HG03103 (cell line): ENCODE results near the gene TMEM82.

Source experiments
- ATAC-seq: cut with Tn5 transposase; IDR thresholded peaks from one replicate; pipeline ENCODE4 v1.9.1; 2021; ENCODE audit warnings: low read depth; ENCODE audit not compliant: unreplicated experiment

TMEM82 gene

DNA sequence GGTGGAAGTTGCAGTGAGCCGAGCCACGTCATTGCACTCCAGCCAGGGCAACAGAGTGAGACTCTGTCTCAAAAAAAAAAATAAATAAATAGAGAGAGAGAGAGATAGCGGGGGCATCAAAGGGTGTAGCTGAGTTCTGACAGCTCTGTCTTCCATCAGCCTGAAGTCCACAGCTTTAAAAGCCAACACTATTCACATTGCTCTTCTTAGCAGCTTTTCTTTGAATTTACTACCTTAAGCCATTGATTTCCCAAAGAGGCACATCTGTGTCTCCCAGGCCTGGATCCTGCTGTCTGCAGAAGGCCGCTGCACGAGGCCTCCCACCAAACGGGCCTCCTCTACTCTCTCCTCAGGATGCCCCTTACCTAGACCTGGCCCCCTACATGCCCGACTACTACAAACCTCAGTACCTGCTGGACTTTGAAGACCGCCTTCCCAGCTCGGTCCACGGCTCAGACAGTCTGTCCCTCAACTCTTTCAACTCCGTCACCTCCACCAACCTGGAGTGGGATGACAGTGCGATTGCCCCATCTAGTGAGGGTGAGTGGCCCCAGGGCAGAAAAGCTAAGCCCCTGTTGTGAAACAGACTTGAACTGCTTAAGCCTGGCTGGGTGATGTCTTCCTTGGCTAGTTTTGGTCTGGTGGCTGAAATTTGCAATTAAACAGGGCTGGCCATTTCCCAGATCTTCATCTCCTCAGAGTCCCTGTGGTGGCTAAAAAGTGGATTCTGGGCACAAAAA is 22.7 kb upstream of the TMEM82 start:
- ATAC-seq: no peak

GRCh38 chr1:15720861-15721260 is 21.4 kb upstream of the TMEM82 start:
- no peak for ATAC-seq

DNA sequence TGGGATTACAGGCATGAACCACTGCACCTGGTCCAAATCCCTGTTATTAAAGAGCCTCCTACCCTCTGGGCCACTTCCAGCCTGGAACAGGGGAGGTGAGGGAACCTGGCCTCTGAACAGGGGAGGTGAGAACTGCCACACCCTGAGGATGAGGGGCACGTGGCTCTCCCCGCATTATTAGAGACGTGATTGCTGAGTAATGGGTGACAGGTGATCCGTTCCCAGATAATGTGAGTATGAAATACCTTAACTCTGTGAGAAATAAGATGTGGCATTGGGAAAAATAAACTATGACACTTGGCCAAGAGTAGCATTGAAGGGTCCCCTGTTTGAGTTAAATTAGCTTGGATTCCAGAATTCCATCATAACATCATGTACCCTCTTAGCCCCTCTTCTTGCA is 19.9 kb upstream of the TMEM82 start:
- no peak for ATAC-seq

GRCh38 chr1:15722836-15723532 is 19.3 kb upstream of the TMEM82 start:
- no peak for ATAC-seq

DNA sequence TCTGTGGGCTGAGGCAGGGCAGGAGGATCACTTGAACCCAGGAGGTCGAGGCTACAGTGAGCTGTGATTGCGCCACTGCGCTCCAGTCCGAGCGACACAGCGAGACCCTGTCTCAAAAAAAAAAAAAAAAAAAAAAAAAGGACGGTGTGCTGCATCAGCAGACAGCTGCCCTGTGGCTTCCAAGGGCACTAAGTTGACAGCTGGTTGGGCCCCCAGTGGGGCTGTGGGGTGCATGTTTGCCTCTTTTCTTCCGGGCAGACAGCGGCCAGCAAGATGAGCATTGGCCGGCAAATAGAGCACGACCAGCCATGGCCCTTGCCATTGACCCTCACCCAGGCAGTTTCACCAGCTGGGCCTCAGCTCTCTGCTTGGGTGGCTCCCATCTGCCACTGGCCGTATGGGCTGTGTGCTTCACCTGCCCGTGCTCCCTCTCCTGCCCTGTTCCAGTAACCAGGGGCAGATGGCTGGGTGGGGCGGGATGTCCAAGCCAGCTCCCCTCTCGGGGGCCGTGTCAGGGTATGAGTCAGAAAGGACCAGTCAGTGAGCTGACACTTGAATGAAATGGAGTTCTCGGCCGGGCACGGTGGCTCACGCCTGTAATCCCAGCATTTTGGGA is 18.6 kb upstream of the TMEM82 start:
- ATAC-seq: no peak

DNA sequence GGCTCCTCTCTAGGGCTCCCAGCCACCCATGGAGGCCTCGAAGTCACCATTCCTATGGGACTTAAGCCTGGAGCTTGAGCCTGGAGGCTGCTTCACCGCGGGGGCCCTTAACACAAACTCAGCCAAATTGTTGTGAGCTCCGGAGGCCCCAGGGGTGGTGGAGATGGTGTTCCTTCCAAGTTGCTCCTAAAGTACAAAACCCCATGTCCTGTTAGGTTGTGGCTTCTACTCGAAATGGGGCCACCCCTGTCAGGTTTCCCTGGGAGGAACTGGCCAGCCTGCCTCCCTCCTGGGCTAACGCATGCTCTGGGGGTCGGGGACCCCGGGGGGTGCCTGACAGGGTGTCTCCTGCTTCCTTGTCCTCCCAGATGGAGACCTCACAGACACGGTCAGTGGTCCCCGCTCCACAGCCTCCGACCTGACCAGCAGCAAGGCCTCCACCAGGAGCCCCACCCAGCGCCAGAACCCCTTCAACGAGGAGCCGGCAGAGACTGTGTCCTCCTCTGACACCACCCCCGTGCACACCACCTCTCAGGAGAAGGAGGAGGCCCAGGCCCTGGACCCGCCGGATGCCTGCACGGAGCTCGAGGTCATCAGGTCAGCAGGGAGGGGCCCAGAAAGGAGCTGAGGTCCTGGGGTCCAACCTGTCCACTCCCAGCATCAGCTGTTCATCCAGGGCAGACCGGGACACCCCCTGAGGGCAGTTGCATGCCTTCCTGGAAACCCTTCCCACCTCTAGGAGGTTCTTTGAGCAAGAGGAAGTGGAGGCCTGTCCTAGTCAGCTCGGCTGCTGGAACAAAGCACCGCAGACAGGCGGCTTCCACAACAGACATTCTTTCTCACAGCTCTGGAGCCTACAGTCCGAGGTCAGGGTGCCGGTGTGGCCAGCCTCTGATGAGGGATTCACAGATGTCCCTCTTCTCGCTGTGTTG is 17.1 kb upstream of the TMEM82 start:
- ATAC-seq: no peak

- ATAC-seq: no peak
Observed at GRCh38 chr1:15726508-15726907, 15.8 kb upstream of the TMEM82 start.

GRCh38 chr1:15727021-15727420 is 15.3 kb upstream of the TMEM82 start:
- no peak for ATAC-seq

DNA sequence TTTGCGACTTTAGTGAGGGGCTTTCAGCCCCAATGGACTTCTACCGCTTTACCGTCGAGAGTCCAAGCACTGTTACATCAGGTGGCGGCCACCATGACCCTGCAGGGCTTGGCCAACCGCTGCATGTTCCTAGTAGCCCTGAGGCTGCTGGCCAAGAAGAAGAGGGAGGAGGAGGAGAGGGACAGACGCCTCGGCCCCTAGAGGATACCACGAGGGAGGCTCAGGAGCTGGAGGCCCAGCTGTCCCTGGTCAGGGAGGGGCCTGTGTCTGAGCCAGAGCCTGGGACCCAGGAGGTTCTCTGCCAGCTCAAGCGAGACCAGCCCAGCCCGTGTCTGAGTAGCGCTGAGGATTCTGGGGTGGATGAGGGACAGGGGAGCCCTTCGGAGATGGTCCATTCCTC is 14.9 kb upstream of the TMEM82 start:
- no peak for ATAC-seq

DNA sequence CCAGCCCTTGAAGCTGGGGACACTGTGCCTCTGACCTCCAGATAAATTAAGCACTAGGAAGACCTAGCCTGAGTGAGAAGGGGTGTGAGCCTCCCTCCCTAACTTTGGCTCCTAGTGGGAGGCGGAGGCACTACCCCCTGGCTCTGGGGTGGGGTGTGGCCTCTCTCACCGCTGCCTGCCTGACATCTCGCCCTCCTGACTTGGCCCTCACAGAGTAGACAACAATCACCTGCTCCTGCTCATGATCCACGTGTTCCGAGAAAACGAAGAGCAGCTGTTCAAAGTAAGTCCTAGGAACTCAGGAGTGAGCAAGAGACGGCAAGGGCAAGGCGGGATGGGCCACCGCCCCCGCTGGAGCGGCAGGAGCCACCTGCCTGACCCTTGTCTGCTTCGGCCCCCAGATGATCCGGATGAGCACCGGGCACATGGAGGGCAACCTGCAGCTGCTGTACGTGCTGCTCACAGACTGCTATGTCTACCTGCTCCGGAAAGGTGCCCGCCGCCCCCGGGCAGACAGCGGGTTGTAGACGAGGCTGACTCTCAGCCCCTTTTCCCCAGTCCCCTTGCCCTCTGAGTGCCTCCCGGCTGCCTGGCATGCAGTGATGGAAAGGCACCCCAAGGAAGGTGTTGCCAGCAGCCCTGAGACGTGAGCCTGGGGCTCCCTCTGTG is 14.3 kb upstream of the TMEM82 start:
- ATAC-seq: no peak

DNA sequence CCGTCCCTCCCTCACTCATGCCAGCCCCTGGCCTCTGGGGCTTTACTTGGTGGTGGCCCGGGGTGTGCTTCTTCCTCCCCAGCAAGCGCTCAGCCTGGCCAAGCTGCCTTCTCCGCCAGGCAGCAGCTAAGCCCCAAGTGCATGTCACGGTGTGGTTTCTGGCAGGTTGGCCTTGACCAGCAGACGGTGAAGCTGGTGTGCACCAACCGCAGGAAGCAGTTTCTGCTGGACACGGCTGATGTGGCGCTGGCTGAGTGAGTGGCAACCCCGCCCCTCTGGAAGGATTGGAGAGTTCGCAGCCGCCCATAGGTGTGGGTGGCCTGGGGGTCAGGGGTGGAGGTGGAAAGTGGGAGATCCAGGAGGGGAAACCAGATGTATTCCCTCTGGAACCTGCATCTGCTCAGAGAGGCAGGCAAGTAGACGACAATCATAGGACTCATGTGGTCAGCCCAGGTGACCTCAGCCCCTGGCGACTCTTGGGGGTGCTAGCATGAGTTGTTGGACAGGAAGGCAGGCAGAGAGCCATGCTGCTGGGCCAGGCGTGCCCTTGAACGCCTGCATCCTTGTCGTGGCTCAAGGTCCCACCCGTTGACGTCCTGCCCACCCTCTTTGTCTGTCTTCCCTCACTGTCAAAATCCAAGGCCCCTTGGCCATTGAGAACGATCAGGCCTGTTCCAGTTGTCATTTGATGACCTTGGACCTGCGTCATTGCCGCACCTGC is 13.2 kb upstream of the TMEM82 start:
- no peak for ATAC-seq

GRCh38 chr1:15730423-15730822 is 11.9 kb upstream of the TMEM82 start:
- ATAC-seq: no peak

DNA sequence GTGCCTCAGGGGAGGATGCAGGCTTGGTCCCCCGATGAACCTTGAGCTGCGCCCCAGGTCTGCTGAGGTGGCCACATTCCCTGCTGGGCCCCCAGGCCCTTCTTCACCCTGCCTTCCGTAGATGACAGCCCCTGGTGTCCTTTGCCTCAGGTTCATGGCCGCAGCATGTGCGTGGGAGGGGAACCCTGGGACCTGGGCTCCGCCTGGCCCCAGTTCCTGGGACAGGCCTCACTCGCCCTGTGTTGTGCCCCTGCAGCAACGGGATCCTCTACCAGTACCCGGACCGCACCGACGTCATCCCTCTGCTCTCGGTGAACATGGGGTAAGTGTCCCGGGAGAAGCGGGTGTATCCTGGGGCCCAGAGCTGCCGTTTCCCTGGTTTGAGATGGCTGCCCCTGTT is 11.4 kb upstream of the TMEM82 start:
- no peak for ATAC-seq

DNA sequence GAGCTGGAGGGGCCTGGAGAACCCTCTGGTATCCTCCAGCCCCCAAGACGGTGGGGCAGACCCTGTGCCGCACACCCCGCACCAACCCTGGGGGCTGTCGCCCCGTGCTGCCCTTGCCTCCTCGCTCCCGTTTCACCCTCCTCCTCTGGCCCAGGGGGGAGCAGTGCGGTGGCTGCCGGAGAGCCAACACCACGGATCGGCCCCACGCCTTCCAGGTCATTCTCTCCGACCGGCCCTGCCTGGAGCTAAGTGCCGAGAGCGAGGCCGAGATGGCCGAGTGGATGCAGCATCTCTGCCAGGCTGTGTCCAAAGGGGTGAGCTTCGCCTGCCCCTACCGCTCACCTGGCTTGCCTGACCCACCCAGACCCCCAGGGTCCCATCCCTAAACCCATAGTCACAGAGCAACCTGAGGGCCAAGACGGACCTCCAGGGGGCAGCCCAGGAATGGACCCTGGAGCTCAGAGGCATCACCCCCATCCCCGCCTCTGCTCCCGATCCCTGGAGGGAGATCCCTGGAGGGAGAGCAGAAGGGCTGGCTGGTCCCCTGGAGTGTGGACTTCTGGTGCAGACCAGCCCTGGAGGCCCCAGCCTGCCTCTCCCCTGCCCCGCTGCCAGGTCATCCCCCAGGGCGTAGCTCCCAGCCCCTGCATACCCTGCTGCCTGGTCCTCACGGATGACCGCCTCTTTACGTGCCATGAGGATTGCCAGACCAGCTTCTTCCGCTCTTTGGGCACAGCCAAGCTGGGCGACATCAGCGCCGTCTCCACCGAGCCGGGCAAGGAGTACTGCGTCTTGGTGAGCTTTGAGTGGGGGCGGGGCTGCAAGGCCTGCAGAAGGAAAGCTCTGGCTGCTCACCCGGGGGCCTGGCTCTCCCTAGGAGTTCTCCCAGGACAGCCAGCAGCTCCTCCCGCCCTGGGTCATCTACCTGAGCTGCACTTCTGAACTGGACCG is 10.3 kb upstream of the TMEM82 start:
- no peak for ATAC-seq

DNA sequence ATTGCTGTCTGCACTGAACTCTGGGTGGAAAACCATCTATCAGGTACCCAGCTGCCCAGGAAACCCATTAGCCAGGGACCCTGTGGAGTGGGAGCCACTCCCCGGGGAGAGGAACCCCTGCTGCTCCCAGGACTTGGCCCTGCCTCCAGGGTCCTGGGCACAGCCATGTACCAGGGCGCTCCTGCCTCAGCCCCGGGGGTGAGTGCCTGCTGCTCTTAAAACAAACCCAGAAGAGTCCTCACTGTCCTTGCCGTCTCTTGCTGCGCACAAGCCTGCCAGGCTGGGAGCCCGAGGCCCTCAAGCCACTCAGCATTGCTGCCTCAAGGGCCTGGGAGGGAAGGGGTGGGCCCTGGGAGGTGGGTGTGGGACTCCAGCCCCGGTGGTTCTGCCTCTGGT is 9.6 kb upstream of the TMEM82 start:
- no peak for ATAC-seq

DNA sequence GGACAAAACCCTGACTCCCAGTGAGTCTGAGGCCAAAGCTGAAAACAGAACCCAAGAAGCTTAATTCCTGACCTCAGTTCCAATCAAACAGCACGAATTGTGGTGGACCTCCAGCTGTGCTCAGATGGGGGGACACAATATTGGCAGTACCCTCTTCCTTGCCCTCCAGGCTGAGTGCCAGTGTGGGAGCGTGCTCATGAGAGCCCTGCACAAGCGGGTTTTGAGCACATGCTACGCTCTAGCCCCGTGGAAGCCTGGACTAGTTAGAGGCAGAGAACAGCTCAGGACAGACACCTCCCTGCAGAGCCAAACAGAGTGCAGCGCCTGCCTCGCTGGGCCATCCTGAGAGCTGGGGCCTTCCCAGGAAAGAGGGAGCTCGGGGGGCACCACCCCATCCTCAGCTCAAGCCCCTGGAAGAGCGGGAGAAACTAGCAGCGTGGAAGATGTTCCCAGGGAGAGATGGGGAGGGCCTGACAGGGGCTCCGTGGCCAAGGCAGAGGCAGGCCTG is 9.0 kb upstream of the TMEM82 start:
- no peak for ATAC-seq

GRCh38 chr1:15733726-15734226 is 8.5 kb upstream of the TMEM82 start:
- no peak for ATAC-seq

DNA sequence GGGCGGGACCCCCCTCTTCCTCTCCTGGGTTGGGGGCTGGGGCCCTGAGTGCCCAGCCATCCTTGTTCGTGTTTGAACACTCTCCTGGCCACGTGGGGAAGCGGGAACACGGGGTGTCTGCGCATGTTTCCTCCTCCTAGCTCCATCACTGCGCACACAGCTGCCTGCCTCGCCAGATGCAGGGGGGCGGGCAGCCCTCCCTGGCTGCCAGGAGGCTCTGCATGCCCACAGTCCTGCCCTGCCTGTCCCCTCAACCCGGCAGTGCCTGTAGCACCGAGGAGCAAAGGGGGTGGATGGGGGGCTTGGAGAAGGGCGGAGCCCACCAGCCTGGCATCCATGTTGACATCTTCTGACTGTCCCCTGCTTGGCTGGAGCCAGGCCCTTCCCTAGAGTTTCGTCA is 8.0 kb upstream of the TMEM82 start:
- ATAC-seq: no peak
